IMR-90 (cell line): Measurements from ENCODE around the gene MRPL41. TPM values are rescaled to one million over a fixed set of nuclear protein-coding genes. Genes with fewer than 3 reads are reported as not detected.

Experiments
- ATAC-seq: fragments of 200-7000 bp; cut with Tn5 transposase; 2 replicates; pipeline ENCODE4 v1.9.1; 2020; ENCODE audit warnings: low read depth, mild to moderate bottlenecking, moderate library complexity
- BruUV-seq: library from RNA; stranded (reverse); fragments of 400-500 nt; replicated peaks from 2 replicates; lab custom pipeline; 2021; lab: Mats Ljungman, UMichigan
- CTCF ChIA-PET: fragments of 300-600 bp; formaldehyde crosslinking; extraction: SDS; loops from one replicate; lab custom pipeline; 2021; ENCODE audit warnings: antibody characterized with exemption; lab: Yijun Ruan, JAX
- POLR2A ChIA-PET: fragments of 300-600 bp; sonication (Branson Sonifier 250); formaldehyde crosslinking; loops from one replicate; lab custom pipeline; 2022; ENCODE audit warnings: antibody characterized with exemption; ENCODE audit not compliant: unreplicated experiment; lab: Charles Lee
- DNase-seq: peaks from one replicate; pipeline ENCODE4 v3.0.0; 2013
- H2AFZ ChIP-seq: replicated peaks from 2 replicates; pipeline ENCODE3; 2013; ENCODE audit warnings: low read length, mild to moderate bottlenecking; ENCODE audit not compliant: poor library complexity
- H2AK5ac ChIP-seq: 2 replicates; pipeline ENCODE4 v1.6.1; 2013; ENCODE audit warnings: low read depth, low read length, inconsistent platforms
- H2AK9ac ChIP-seq: replicated peaks from 2 replicates; pipeline ENCODE3; 2013; ENCODE audit warnings: mild to moderate bottlenecking, low read depth, low read length, moderate library complexity; ENCODE audit not compliant: poor library complexity
- H2BK120ac ChIP-seq: 2 replicates; pipeline ENCODE4 v1.6.1; 2013; ENCODE audit warnings: low read depth, low read length, inconsistent platforms
- H2BK15ac ChIP-seq: 3 replicates; pipeline ENCODE4 v1.6.1; 2013; ENCODE audit warnings: low read depth, low read length, inconsistent platforms
- H2BK20ac ChIP-seq: 2 replicates; pipeline ENCODE4 v1.6.1; 2013; ENCODE audit warnings: low read depth, mild to moderate bottlenecking, inconsistent platforms, low read length, moderate library complexity
- H2BK5ac ChIP-seq: 2 replicates; pipeline ENCODE4 v1.6.1; 2013; ENCODE audit warnings: mild to moderate bottlenecking, low read depth, low read length, inconsistent platforms; ENCODE audit not compliant: poor library complexity, severe bottlenecking
- H3K14ac ChIP-seq: replicated peaks from 2 replicates; pipeline ENCODE4 v1.6.1; 2013; ENCODE audit warnings: low read depth, low read length, inconsistent platforms
- H3K18ac ChIP-seq: 2 replicates; pipeline ENCODE4 v1.6.1; 2013; ENCODE audit warnings: low read depth, low read length, control low read depth
- H3K23ac ChIP-seq: 2 replicates; pipeline ENCODE4 v1.6.1; 2013; ENCODE audit warnings: low read depth, low read length, inconsistent platforms
- H3K27ac ChIP-seq: 2 replicates; pipeline ENCODE4 v1.5.1; 2013; ENCODE audit warnings: mild to moderate bottlenecking, control low read depth, low read length; ENCODE audit not compliant: insufficient read depth
- H3K27me3 ChIP-seq: 2 replicates; pipeline ENCODE4 v1.6.1; 2013; ENCODE audit warnings: low read length; ENCODE audit not compliant: control insufficient read depth, insufficient read depth
- H3K36me3 ChIP-seq: 2 replicates; pipeline ENCODE4 v1.6.1; 2013; ENCODE audit warnings: low read length, mixed read lengths; ENCODE audit not compliant: control insufficient read depth, insufficient read depth
- H3K4ac ChIP-seq: 2 replicates; pipeline ENCODE4 v1.6.1; 2013; ENCODE audit warnings: low read depth, low read length, inconsistent platforms
- H3K4me1 ChIP-seq: 2 replicates; pipeline ENCODE4 v1.6.1; 2013; ENCODE audit warnings: low read length, mixed read lengths; ENCODE audit not compliant: control insufficient read depth, insufficient read depth
- H3K4me2 ChIP-seq: 2 replicates; pipeline ENCODE4 v1.6.1; 2013; ENCODE audit warnings: low read depth, mild to moderate bottlenecking, control low read depth, low read length, moderate library complexity
- H3K4me3 ChIP-seq: 2 replicates; pipeline ENCODE4 v1.5.1; 2013; ENCODE audit warnings: low read depth, mild to moderate bottlenecking, control low read depth, low read length, moderate library complexity; ENCODE audit not compliant: insufficient read depth
- H3K56ac ChIP-seq: 2 replicates; pipeline ENCODE4 v1.6.1; 2013; ENCODE audit warnings: low read length, inconsistent platforms; ENCODE audit not compliant: insufficient read depth; ENCODE audit errors: extremely low read depth
- H3K79me1 ChIP-seq, 2 experiments: 2 replicates each; pipeline ENCODE4 v1.6.1; 2013; ENCODE audit warnings: low read length in 2 of 2, inconsistent platforms in 1 of 2, low read depth in 1 of 2
- H3K9ac ChIP-seq: 2 replicates; pipeline ENCODE4 v1.6.1; 2013; ENCODE audit warnings: low read depth, low read length, control low read depth
- H3K9me1 ChIP-seq: 2 replicates; pipeline ENCODE4 v1.6.1; 2013; ENCODE audit warnings: low read length, inconsistent platforms; ENCODE audit not compliant: insufficient read depth
- H3K9me3 ChIP-seq: 2 replicates; pipeline ENCODE4 v1.6.1; 2013; ENCODE audit warnings: low read length; ENCODE audit not compliant: control insufficient read depth, insufficient read depth
- H4K20me1 ChIP-seq: 2 replicates; pipeline ENCODE4 v1.6.1; 2013; ENCODE audit warnings: low read length, inconsistent platforms; ENCODE audit not compliant: insufficient read depth
- H4K5ac ChIP-seq: 2 replicates; pipeline ENCODE4 v1.6.1; 2013; ENCODE audit warnings: mild to moderate bottlenecking, low read depth, low read length, control low read depth
- H4K8ac ChIP-seq, 2 experiments: 2 replicates each; pipeline ENCODE4 v1.6.1; 2013; ENCODE audit warnings: low read depth in 2 of 2, low read length in 2 of 2, control low read depth in 1 of 2, inconsistent platforms in 1 of 2
- H4K91ac ChIP-seq: 2 replicates; pipeline ENCODE4 v1.6.1; 2013; ENCODE audit warnings: low read depth, low read length, inconsistent platforms; ENCODE audit not compliant: insufficient read depth
- CEBPB ChIP-seq: IDR thresholded peaks from 2 replicates; pipeline ENCODE4 v1.6.1; 2012; ENCODE audit warnings: low read depth, low read length, improper control_type of control experiment
- CHD1 ChIP-seq: IDR thresholded peaks from 2 replicates; pipeline ENCODE4 v1.6.1; 2012; ENCODE audit warnings: low read depth, low read length, improper control_type of control experiment
- ELK1 ChIP-seq: fragments of 150-350 bp; IDR thresholded peaks from 2 replicates; pipeline ENCODE4 v1.6.1; 2016; ENCODE audit warnings: low read depth, mild to moderate bottlenecking, low read length, moderate library complexity, borderline replicate concordance
- FOS ChIP-seq: fragments of 150-350 bp; IDR thresholded peaks from 2 replicates; pipeline ENCODE4 v1.6.1; 2016; ENCODE audit warnings: low read depth, low read length
- MAZ ChIP-seq: IDR thresholded peaks from 2 replicates; pipeline ENCODE4 v1.6.1; 2012; ENCODE audit warnings: low read depth, mild to moderate bottlenecking, low read length, improper control_type of control experiment, moderate library complexity, borderline replicate concordance
- MXI1 ChIP-seq: IDR thresholded peaks from 2 replicates; pipeline ENCODE4 v1.6.1; 2012; ENCODE audit warnings: low read depth, mild to moderate bottlenecking, low read length, moderate library complexity, borderline replicate concordance
- NFE2L2 ChIP-seq: fragments of 150-350 bp; IDR thresholded peaks from 2 replicates; pipeline ENCODE4 v1.6.1; 2016; ENCODE audit warnings: low read depth, mild to moderate bottlenecking, low read length
- POLR2A ChIP-seq: IDR thresholded peaks from 2 replicates; pipeline ENCODE4 v1.6.1; 2012; ENCODE audit warnings: mild to moderate bottlenecking, low read depth, low read length
- RAD21 ChIP-seq: IDR thresholded peaks from 2 replicates; pipeline ENCODE4 v1.6.1; 2012; ENCODE audit warnings: low read length, improper control_type of control experiment
- SMC3 ChIP-seq: fragments of 150-350 bp; IDR thresholded peaks from 2 replicates; pipeline ENCODE4 v1.6.1; 2016; ENCODE audit warnings: low read depth, mild to moderate bottlenecking, antibody characterized with exemption, low read length, moderate library complexity
- WGBS, 2 experiments: methylation state at CpG; one replicate each; pipeline versions ENCODE4 v1.1.5 to v1.1.7; 2013; ENCODE audit warnings: missing lambda C conversion rate in 2 of 2; ENCODE audit not compliant: insufficient read length in 1 of 2; ENCODE audit errors: extremely low coverage in 2 of 2; 5-methylcytosine and 5-hydroxymethylcytosine counted together
- dilution Hi-C: fragments of 300-500 bp; cut with HindIII; formaldehyde crosslinking; loops from one replicate; pipeline ENCODE4 v1.14.3; 2018; ENCODE audit warnings: low sequenced_read_pairs; ENCODE audit not compliant: unreplicated experiment
- in situ Hi-C: fragments of 300-500 bp; cut with MboI; formaldehyde crosslinking; loops from 3 replicates; pipeline ENCODE4 v1.14.3; 2019; ENCODE audit warnings: low sequenced_read_pairs, inconsistent platforms, mixed read lengths
- intact Hi-C: fragments of 100-400 bp; cut with micrococcal nuclease; formaldehyde crosslinking; loops from 2 replicates; pipeline ENCODE4 v1.10.0; 2022
- polyA plus RNA-seq, 3 experiments: library from polyadenylated mRNA; depleted of rRNA; stranded (reverse); fragments of >200 nt; gene quantifications; 2 replicates each; pipeline ENCODE4 v1.2.3, GENCODE V29; 2012; ENCODE audit warnings: low replicate concordance in 1 of 3
- total RNA-seq: library from RNA; depleted of rRNA; stranded (reverse); fragments of >200 nt; gene quantifications from 2 replicates; pipeline ENCODE4 v1.2.3, GENCODE V29; 2012
- TF ChIP-seq, protein P1 (sequence below): conservative IDR thresholded peaks from 2 replicates; pipeline ENCODE4 v1.5.1; 2012; ENCODE audit warnings: mild to moderate bottlenecking, low read depth, low read length, improper control_type of control experiment

The MRPL41 gene
- total and polyA plus RNA-seq, 2 of the 4 experiments (the other 2 are of a cell fraction) = 15.6 to 38.9 TPM

GRCh38 chr9:137502008-137502911 is 49.4 kb upstream of the MRPL41 start (continued):
- TF ChIP-seq, protein P1, sequence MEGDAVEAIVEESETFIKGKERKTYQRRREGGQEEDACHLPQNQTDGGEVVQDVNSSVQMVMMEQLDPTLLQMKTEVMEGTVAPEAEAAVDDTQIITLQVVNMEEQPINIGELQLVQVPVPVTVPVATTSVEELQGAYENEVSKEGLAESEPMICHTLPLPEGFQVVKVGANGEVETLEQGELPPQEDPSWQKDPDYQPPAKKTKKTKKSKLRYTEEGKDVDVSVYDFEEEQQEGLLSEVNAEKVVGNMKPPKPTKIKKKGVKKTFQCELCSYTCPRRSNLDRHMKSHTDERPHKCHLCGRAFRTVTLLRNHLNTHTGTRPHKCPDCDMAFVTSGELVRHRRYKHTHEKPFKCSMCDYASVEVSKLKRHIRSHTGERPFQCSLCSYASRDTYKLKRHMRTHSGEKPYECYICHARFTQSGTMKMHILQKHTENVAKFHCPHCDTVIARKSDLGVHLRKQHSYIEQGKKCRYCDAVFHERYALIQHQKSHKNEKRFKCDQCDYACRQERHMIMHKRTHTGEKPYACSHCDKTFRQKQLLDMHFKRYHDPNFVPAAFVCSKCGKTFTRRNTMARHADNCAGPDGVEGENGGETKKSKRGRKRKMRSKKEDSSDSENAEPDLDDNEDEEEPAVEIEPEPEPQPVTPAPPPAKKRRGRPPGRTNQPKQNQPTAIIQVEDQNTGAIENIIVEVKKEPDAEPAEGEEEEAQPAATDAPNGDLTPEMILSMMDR = no peak

DNA sequence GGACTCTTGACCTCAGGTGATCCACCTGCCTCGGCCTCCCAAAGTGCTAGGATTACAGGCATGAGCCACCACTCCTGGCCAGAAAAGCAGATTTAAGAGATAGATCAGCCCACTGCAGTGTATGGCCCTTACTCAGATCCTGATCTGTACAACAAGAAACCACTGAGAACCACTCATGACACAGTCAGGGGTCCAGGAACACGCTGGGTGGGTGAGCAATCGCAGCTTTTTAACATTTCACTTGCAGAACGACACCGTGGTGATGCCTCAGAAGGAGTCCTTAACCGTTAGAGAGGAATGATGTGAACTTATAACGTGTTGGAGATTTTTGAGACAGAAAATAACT is 47.3 kb upstream of the MRPL41 start:
- no peaks in the 10 kb centered on the region for H4K20me1 ChIP-seq
- H3K23ac ChIP-seq = no peak overlapping the region
- no peaks in the 10 kb centered on the region for H3K4me1 ChIP-seq
- dilution Hi-C loops = no loop called here
- no peak overlapping the region for H2AFZ ChIP-seq
- in situ Hi-C loops = no loop called here
- ATAC-seq (no peak), DNase-seq (no peak)
- no peaks in the 10 kb centered on the region for H3K9me1 ChIP-seq
- no peak overlapping the region for H3K9ac ChIP-seq
- ChIA-PET CTCF (no interaction called here), POLR2A (no interaction called here)
- intact Hi-C loops = no loop called here
- no peak overlapping the region for H2BK120ac ChIP-seq
- WGBS, 2 experiments = 79% methylated on average over 5 of the region's 7 CpGs; no CpG with 5 or more reads in 1 of the 2 experiments
- H3K18ac ChIP-seq = no peak overlapping the region
- H3K36me3 ChIP-seq = no peaks in the 10 kb centered on the region
- H4K5ac ChIP-seq = no peak overlapping the region
- H2AK9ac ChIP-seq = no peak overlapping the region
- no peak overlapping the region for H4K8ac ChIP-seq
- H3K4me2 ChIP-seq = no peak overlapping the region
- TF ChIP-seq ELK1 (no peak), SMC3 (no peak), RAD21 (no peak), CHD1 (no peak), MXI1 (no peak), NFE2L2 (no peak), FOS (no peak), POLR2A (no peak), MAZ (no peak), CEBPB (no peak)
- TF ChIP-seq, protein P1 = no peak
- no peak overlapping the region for H3K4ac ChIP-seq
- no peak overlapping the region for H3K27ac ChIP-seq
- no peak overlapping the region for H2BK20ac ChIP-seq
- H4K91ac ChIP-seq = no peak overlapping the region
- 0 out of 2 replicates have a peak, but pooled peaks cover under 1% of the 10 kb centered on the region for H3K9me3 ChIP-seq
- H3K27me3 ChIP-seq = no peaks in the 10 kb centered on the region; the same call in 1 of the 2 replicates
- no peak overlapping the region for H3K56ac ChIP-seq
- no peak overlapping the region for H2BK5ac ChIP-seq
- BruUV-seq = no TSS peak
- H3K79me1 ChIP-seq = no peaks in the 10 kb centered on the region
- H3K4me3 ChIP-seq = no peak overlapping the region
- H2AK5ac ChIP-seq = no peak overlapping the region
- no peak overlapping the region for H2BK15ac ChIP-seq
- no peak overlapping the region for H3K14ac ChIP-seq
